Uterine smooth muscle cell (primary cell): Measurements from ENCODE around the gene CAMK2D. TPM values are rescaled to one million over a fixed set of nuclear protein-coding genes. Genes with fewer than 3 reads are reported as not detected.

ENCODE experiments used
- total RNA-seq: library from RNA; depleted of rRNA; stranded (reverse); fragments of >200 nt; gene quantifications from 2 replicates; pipeline ENCODE4 v1.2.3, GENCODE V29; 2014

Gene CAMK2D
- total RNA-seq = 107 and 149 TPM in 2 replicates

GRCh38 chr4:113761620-113762185, at the start of gene CAMK2D:
TSS of gene CAMK2D (minus strand) at chr4:113761738. CDS start at chr4:113761068, 670 bp downstream.

Other genes starting within 250 kb of the CAMK2D start
- gene ARSJ, start 217.9 kb upstream of the CAMK2D start, total RNA-seq = 36.7 and 40.9 TPM in 2 replicates